ENCODE results near the gene RIBC1. TPM values are rescaled to one million over a fixed set of nuclear protein-coding genes. Genes with fewer than 3 reads are reported as not detected.

RIBC1 gene
- total and polyA plus RNA-seq, 8 donors: 0.93 to 1.7 (median 1.4) TPM; not detected in 5

DNA sequence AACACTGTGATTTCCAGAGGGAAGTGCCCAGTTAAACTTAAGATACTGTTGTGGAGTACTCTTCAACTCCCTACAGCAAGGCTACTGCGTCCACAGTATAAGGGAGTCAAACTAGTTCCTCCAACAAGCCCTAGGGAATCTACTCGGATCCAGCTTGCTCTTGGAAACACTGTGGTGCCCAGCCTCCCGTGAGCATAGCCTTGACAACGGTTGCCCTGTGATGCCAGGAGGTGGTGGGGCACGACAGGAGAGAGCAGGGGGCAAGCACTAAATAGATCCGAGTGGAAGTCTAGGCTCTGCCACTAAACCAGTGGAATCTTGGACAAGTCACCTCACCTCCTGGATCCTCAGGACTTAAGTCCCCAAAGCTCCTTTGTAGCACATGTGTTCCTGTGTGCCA lies 45.8 kb upstream of the RIBC1 start:
- no peak for TF ChIP-seq POLR2AphosphoS5 (IDR thresholded peaks at IDR 0.05)
- Histone ChIP-seq H3K36me3 (peaks cover 18 to 67% (median 40%) of the 10 kb centered on the region in 4 donors), H3K9me3 (no peaks in the 10 kb centered on the region), H3K27me3 (no peaks in the 10 kb centered on the region), H3K4me1 (no peaks in the 10 kb centered on the region), H3K27ac (no peak overlapping the region), H3K4me3 (no peak overlapping the region)
- no peak for DNase-seq
- 88 to 93% (median 92%) methylated on average over 6 of the region's 6 CpGs for WGBS, 5 donors
- intact Hi-C loops (cut with DNase I; ENCODE audit: low total_unique reads): no loop called here

GRCh38 chrX:53377464-53377863 lies 45.2 kb upstream of the RIBC1 start:
- Histone ChIP-seq H3K27me3 (no peaks in the 10 kb centered on the region), H3K36me3 (peaks cover 23 to 73% (median 46%) of the 10 kb centered on the region in 4 donors), H3K4me1 (no peaks in the 10 kb centered on the region), H3K27ac (no peak overlapping the region), H3K9me3 (no peaks in the 10 kb centered on the region), H3K4me3 (no peak overlapping the region)
- 80 to 97% (median 87%) methylated on average over 2 of the region's 2 CpGs for WGBS, 5 donors
- TF ChIP-seq, protein P1, sequence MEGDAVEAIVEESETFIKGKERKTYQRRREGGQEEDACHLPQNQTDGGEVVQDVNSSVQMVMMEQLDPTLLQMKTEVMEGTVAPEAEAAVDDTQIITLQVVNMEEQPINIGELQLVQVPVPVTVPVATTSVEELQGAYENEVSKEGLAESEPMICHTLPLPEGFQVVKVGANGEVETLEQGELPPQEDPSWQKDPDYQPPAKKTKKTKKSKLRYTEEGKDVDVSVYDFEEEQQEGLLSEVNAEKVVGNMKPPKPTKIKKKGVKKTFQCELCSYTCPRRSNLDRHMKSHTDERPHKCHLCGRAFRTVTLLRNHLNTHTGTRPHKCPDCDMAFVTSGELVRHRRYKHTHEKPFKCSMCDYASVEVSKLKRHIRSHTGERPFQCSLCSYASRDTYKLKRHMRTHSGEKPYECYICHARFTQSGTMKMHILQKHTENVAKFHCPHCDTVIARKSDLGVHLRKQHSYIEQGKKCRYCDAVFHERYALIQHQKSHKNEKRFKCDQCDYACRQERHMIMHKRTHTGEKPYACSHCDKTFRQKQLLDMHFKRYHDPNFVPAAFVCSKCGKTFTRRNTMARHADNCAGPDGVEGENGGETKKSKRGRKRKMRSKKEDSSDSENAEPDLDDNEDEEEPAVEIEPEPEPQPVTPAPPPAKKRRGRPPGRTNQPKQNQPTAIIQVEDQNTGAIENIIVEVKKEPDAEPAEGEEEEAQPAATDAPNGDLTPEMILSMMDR (IDR thresholded peaks at IDR 0.05): no peak
- TF ChIP-seq POLR2AphosphoS5 (IDR thresholded peaks at IDR 0.05) (no peak), POLR2A (IDR thresholded peaks at IDR 0.05) (no peak), EP300 (IDR thresholded peaks at IDR 0.05) (no peak)
- intact Hi-C loops (cut with DNase I; ENCODE audit: low total_unique reads): no loop called here
- DNase-seq: no peak

GRCh38 chrX:53379008-53379710 lies 43.5 kb upstream of the RIBC1 start:
- Histone ChIP-seq H3K27ac (no peak overlapping the region), H3K36me3 (peaks cover 23 to 90% (median 62%) of the 10 kb centered on the region in 4 donors), H3K27me3 (no peaks in the 10 kb centered on the region), H3K4me3 (no peak overlapping the region), H3K4me1 (no peaks in the 10 kb centered on the region), H3K9me3 (no peaks in the 10 kb centered on the region)
- intact Hi-C loops (cut with DNase I; ENCODE audit: low total_unique reads): no loop called here
- no peak for DNase-seq
- no peak for TF ChIP-seq POLR2AphosphoS5 (IDR thresholded peaks at IDR 0.05)
- TF ChIP-seq, protein P1 (IDR thresholded peaks at IDR 0.05): no peak
- TF ChIP-seq EP300 (IDR thresholded peaks at IDR 0.05): no peak
- WGBS, 5 donors: 93 to 97% (median 95%) methylated on average over 3 of the region's 3 CpGs

DNA sequence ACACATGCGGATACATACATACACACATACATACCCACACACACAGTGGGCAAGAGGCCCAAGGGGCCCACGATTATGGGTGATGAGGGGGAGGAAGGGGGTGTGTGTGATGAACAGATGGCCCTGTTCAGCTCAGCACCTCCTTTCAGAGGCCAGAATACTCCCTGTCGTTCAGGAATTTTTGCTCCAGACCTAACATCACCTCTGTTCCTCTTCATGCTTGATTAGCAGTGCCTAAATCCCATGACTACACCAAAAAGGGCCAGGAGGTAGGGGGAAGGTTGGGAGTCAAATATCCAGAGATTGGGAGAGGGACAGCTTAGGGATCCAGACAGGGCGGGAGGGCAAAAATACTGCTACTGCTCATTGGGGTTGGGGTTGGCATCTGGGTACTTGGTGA lies 42.9 kb upstream of the RIBC1 start:
- WGBS, 5 donors: 69 to 94% (median 86%) methylated on average over 2 to 4 of the region's 4 CpGs
- no peak for DNase-seq
- no peaks in the 10 kb centered on the region for H3K4me1 ChIP-seq
- TF ChIP-seq, protein P1 (IDR thresholded peaks at IDR 0.05): no peak
- TF ChIP-seq POLR2A (IDR thresholded peaks at IDR 0.05) (no peak), EP300 (IDR thresholded peaks at IDR 0.05) (no peak), POLR2AphosphoS5 (IDR thresholded peaks at IDR 0.05) (no peak)
- H3K27me3 ChIP-seq: no peaks in the 10 kb centered on the region
- H3K4me3 ChIP-seq: no peak overlapping the region
- intact Hi-C loops (cut with DNase I; ENCODE audit: low total_unique reads): no loop called here
- H3K9me3 ChIP-seq: no peaks in the 10 kb centered on the region
- no peak overlapping the region for H3K27ac ChIP-seq
- H3K36me3 ChIP-seq: peaks cover 23 to 92% (median 67%) of the 10 kb centered on the region in 4 donors

Data from stomach (tissue), 9 donors.